Keratinocyte (primary cell): Measurements from ENCODE around the gene STK35. TPM values are rescaled to one million over a fixed set of nuclear protein-coding genes. Genes with fewer than 3 reads are reported as not detected.

Source experiments
- DNase-seq: peaks from one replicate; pipeline ENCODE4 v3.0.0-alpha.2; 2011; ENCODE audit warnings: low read depth, missing footprints, low spot score
- FAIRE-seq: peaks from 2 replicates; lab custom pipeline; 2011; peaks lifted over from hg19 to GRCh38; lab: Jason Lieb, UNC
- H2AFZ ChIP-seq: 2 replicates; pipeline ENCODE4 v1.6.0; 2012; ENCODE audit warnings: low read length, control low read depth, inconsistent platforms; ENCODE audit not compliant: control insufficient read depth
- H3K27ac ChIP-seq: 2 replicates; pipeline ENCODE4 v1.5.1; 2011; ENCODE audit warnings: low read length; ENCODE audit not compliant: control insufficient read depth, insufficient read depth
- H3K27me3 ChIP-seq: 3 replicates; pipeline ENCODE4 v1.6.0; 2011; ENCODE audit warnings: low read length; ENCODE audit not compliant: control insufficient read depth, insufficient read depth; ENCODE audit errors: extremely low read depth
- H3K36me3 ChIP-seq, 2 experiments: 2 replicates in 1 of 2; 3 replicates in 1 of 2; pipeline ENCODE4 v1.5.1; 2011; ENCODE audit warnings: low read length in 2 of 2, mild to moderate bottlenecking in 1 of 2; ENCODE audit not compliant: control insufficient read depth in 2 of 2, insufficient read depth in 2 of 2; ENCODE audit errors: extremely low read depth in 1 of 2
- H3K4me1 ChIP-seq: 3 replicates; pipeline ENCODE4 v1.5.1; 2011; ENCODE audit warnings: low read length; ENCODE audit not compliant: control insufficient read depth, insufficient read depth; ENCODE audit errors: extremely low read depth
- H3K4me2 ChIP-seq: 3 replicates; pipeline ENCODE4 v1.6.0; 2011; ENCODE audit warnings: low read depth, low read length; ENCODE audit not compliant: control insufficient read depth, insufficient read depth; ENCODE audit errors: extremely low read depth
- H3K4me3 ChIP-seq, 3 experiments: fragments of 200-600 bp in 1 of 3; sonication (generic) in 1 of 3; 2 replicates in 2 of 3; 3 replicates in 1 of 3; pipeline ENCODE4 v1.5.1; 2011 to 2016; ENCODE audit warnings: low read length in 3 of 3, mild to moderate bottlenecking in 3 of 3, control low read depth in 2 of 3, inconsistent platforms in 1 of 3, low read depth in 1 of 3, mixed read lengths in 1 of 3, mixed run types in 1 of 3, moderate library complexity in 1 of 3; ENCODE audit not compliant: control insufficient read depth in 2 of 3, insufficient read depth in 2 of 3; ENCODE audit errors: extremely low read depth in 1 of 3
- H3K79me2 ChIP-seq: 2 replicates; pipeline ENCODE4 v1.6.0; 2012; ENCODE audit warnings: low read length; ENCODE audit not compliant: control insufficient read depth, insufficient read depth
- H3K9ac ChIP-seq: 3 replicates; pipeline ENCODE4 v1.6.0; 2011; ENCODE audit warnings: low read length; ENCODE audit not compliant: control insufficient read depth, insufficient read depth; ENCODE audit errors: extremely low read depth
- H3K9me1 ChIP-seq: 3 replicates; pipeline ENCODE4 v1.6.0; 2011; ENCODE audit warnings: low read length; ENCODE audit not compliant: control insufficient read depth, insufficient read depth; ENCODE audit errors: extremely low read depth
- H3K9me3 ChIP-seq: 2 replicates; pipeline ENCODE4 v1.5.1; 2012; ENCODE audit warnings: low read depth, low read length; ENCODE audit not compliant: control insufficient read depth
- H4K20me1 ChIP-seq: 3 replicates; pipeline ENCODE4 v1.6.0; 2011; ENCODE audit warnings: low read length; ENCODE audit not compliant: control insufficient read depth, insufficient read depth; ENCODE audit errors: extremely low read depth
- CTCF ChIP-seq, 3 experiments: IDR thresholded peaks in 1 of 3; conservative IDR thresholded peaks in 1 of 3; optimal IDR thresholded peaks in 1 of 3; 2 replicates in 2 of 3; 3 replicates in 1 of 3; pipeline versions ENCODE3 to v1.5.1; 2011; ENCODE audit warnings: low read length in 3 of 3, mild to moderate bottlenecking in 3 of 3, moderate library complexity in 2 of 3, control low read depth in 1 of 3, inconsistent platforms in 1 of 3; ENCODE audit not compliant: insufficient read depth in 2 of 3; ENCODE audit errors: extremely low read depth in 1 of 3
- EZH2 ChIP-seq: IDR thresholded peaks from one replicate; pipeline ENCODE4 v1.6.1; 2012; ENCODE audit warnings: inconsistent platforms, mild to moderate bottlenecking, low read length, moderate library complexity
- dilution Hi-C: fragments of 300-500 bp; cut with MboI; formaldehyde crosslinking; loops from one replicate; pipeline ENCODE4 v1.7.0; 2020; ENCODE audit warnings: low sequenced_read_pairs; ENCODE audit not compliant: extremely low pct_ligation_motif_present
- polyA plus RNA-seq, 5 experiments: library from polyadenylated mRNA; depleted of rRNA in 3 of 5; stranded (reverse) in 3 of 5; stranded (forward) in 1 of 5; unstranded in 1 of 5; fragments of >200 nt; gene quantifications; 1 replicate in 1 of 5; 2 replicates in 3 of 5; 3 replicates in 1 of 5; pipeline versions ENCODE4 v1.2.1 to v1.2.3, GENCODE V29; 2011 to 2012; ENCODE audit warnings: missing spikeins in 2 of 5, low read depth in 1 of 5, low replicate concordance in 1 of 5

Gene STK35
- polyA plus RNA-seq, 1 donor (not counting 4 experiments of a cell fraction or from before 2014, with no cell fraction given) = 6.5 TPM

- DNase-seq = no peak
- no peak for FAIRE-seq
- H3K4me2 ChIP-seq = no peak overlapping the region
- no peak overlapping the region for H3K27ac ChIP-seq
- no peaks in the 10 kb centered on the region for H3K36me3 ChIP-seq
- dilution Hi-C loops = no loop called here
- TF ChIP-seq EZH2 (no peak), CTCF (optimal IDR thresholded peaks at IDR 0.05 in 1 of 3, IDR thresholded peaks at IDR 0.05 in 1 of 3, conservative IDR thresholded peaks at IDR 0.05 in 1 of 3; ENCODE audit: extremely low read depth in 1 of 3, insufficient read depth in 2 of 3, low read length in 3 of 3) (no peak)
- H3K9me3 ChIP-seq = no peaks in the 10 kb centered on the region
- H4K20me1 ChIP-seq = no peaks in the 10 kb centered on the region
- no peak overlapping the region for H2AFZ ChIP-seq
- H3K9ac ChIP-seq = no peak overlapping the region
- H3K4me1 ChIP-seq = no peaks in the 10 kb centered on the region
- no peaks in the 10 kb centered on the region for H3K9me1 ChIP-seq
- no peak overlapping the region for H3K4me3 ChIP-seq
- H3K27me3 ChIP-seq = peaks cover 8% of the 10 kb centered on the region
- H3K79me2 ChIP-seq = no peaks in the 10 kb centered on the region
Measured at GRCh38 chr20:2164966-2165365, 63.3 kb downstream of the STK35 start.

- dilution Hi-C loops = no loop called here
- Histone ChIP-seq H3K9me3 (no peaks in the 10 kb centered on the region), H3K4me3 (no peak overlapping the region), H3K36me3 (no peaks in the 10 kb centered on the region), H4K20me1 (no peaks in the 10 kb centered on the region), H3K4me1 (no peaks in the 10 kb centered on the region), H3K79me2 (no peaks in the 10 kb centered on the region), H2AFZ (no peak overlapping the region), H3K27ac (no peak overlapping the region), H3K4me2 (no peak overlapping the region), H3K9me1 (no peaks in the 10 kb centered on the region), H3K9ac (no peak overlapping the region), H3K27me3 (peaks cover 8% of the 10 kb centered on the region)
- no peak for FAIRE-seq
- TF ChIP-seq CTCF (optimal IDR thresholded peaks at IDR 0.05 in 1 of 3, IDR thresholded peaks at IDR 0.05 in 1 of 3, conservative IDR thresholded peaks at IDR 0.05 in 1 of 3; ENCODE audit: extremely low read depth in 1 of 3, insufficient read depth in 2 of 3, low read length in 3 of 3) (no peak), EZH2 (no peak)
- DNase-seq = no peak
Measured at GRCh38 chr20:2165871-2166270, 64.2 kb downstream of the STK35 start.
